Adrenal gland (tissue), 12 donors: ENCODE measurements around the gene MKI67. TPM values are rescaled to one million over a fixed set of nuclear protein-coding genes. Genes with fewer than 3 reads are reported as not detected.

Experiments
- DNase-seq, 7 donors: peaks; one replicate each; pipeline ENCODE4 v3.0.0-alpha.2; 2019 to 2020
- H3K27ac ChIP-seq, 5 donors: fragments of 200-600 bp; sonication (generic) in 4 of 5; 1 replicate in 3 of 5; 2 replicates in 2 of 5; pipeline versions ENCODE4 v1.5.1 to v1.8.0; 2016 to 2020; ENCODE audit warnings: mild to moderate bottlenecking in 1 of 5
- H3K27me3 ChIP-seq: fragments of 200-600 bp; 2 replicates; pipeline ENCODE4 v1.8.0; 2021
- H3K36me3 ChIP-seq, 2 donors: fragments of 200-600 bp; replicated peaks in 1 of 2; 1 replicate in 1 of 2; 2 replicates in 1 of 2; pipeline versions ENCODE4 v1.5.1 to v1.8.0; 2018 to 2022
- H3K4me1 ChIP-seq, 2 donors: fragments of 200-600 bp; replicated peaks in 1 of 2; 1 replicate in 1 of 2; 2 replicates in 1 of 2; pipeline versions ENCODE4 v1.5.1 to v1.8.0; 2018 to 2021
- H3K4me3 ChIP-seq, 4 donors: fragments of 200-600 bp; sonication (generic) in 3 of 4; one replicate each; pipeline ENCODE4 v1.5.1; 2016 to 2018
- H3K9me3 ChIP-seq, 3 donors: fragments of 200-600 bp; sonication (generic) in 1 of 3; replicated peaks in 1 of 3; 1 replicate in 2 of 3; 2 replicates in 1 of 3; pipeline versions ENCODE4 v1.5.1 to v1.8.0; 2016 to 2021
- POLR2A ChIP-seq, 2 donors: fragments of 450-650 bp; IDR thresholded peaks; one replicate each; pipeline ENCODE4 v1.6.1; 2017; ENCODE audit warnings: antibody characterized with exemption in 2 of 2, mild to moderate bottlenecking in 2 of 2, moderate library complexity in 1 of 2
- WGBS, 4 donors: extraction: QIAGEN DNeasy Blood & Tissue Kit in 2 of 4; methylation state at CpG; one replicate each; pipeline versions ENCODE4 v1.1.5 to v1.1.7; 2013 to 2017; 5-methylcytosine and 5-hydroxymethylcytosine counted together
- intact Hi-C, 2 donors: fragments of 100-400 bp; cut with DNase I; formaldehyde crosslinking; loops; one replicate each; pipeline versions ENCODE4 v1.14.1 to v1.15.0; 2022 to 2023
- polyA plus RNA-seq, 3 donors: library from polyadenylated mRNA; stranded (reverse); fragments of 200-250 nt in 2 of 3; fragments of 350-450 nt in 1 of 3; fragmentation: Illumina TruSeq in 1 of 3; extraction: RNeasy Lipid Tissue Mini Kit (QIAGEN cat#74804) in 1 of 3; gene quantifications; one replicate each; pipeline ENCODE4 v1.2.3, GENCODE V29; 2013 to 2014
- total RNA-seq, 9 donors: library from RNA; depleted of rRNA in 4 of 9; stranded (reverse); fragments of >200 nt in 4 of 9; fragments of 120-200 nt in 1 of 9; fragmentation: NEBNext Ultra II Directional in 1 of 9; extraction: Animal tissue kit (Norgen Biotek cat#: 25700) in 1 of 9; gene quantifications; one replicate each; pipeline versions ENCODE4 v1.1.0 to v1.2.4, GENCODE V29; 2013 to 2023
- TF ChIP-seq, protein P1 (sequence below), 6 experiments: fragments of 450-650 bp in 4 of 6; fragments of 200-600 bp in 2 of 6; sonication (generic) in 1 of 6; IDR thresholded peaks; 1 replicate in 5 of 6; 2 replicates in 1 of 6; pipeline versions ENCODE4 v1.5.1 to v1.8.0; 2016 to 2021; ENCODE audit warnings: antibody characterized with exemption in 6 of 6, mild to moderate bottlenecking in 2 of 6, moderate library complexity in 1 of 6
- donor health status: healthy with polysubstance abuse.
- donor health status: Bipolar disorder and iron deficiency.
- donor health status: DM: yes; HTN: yes; CAD: no.
- donor health status: DM: no; HTN: no; CAD: no.
- donor health status: DM: no; HTN: no; CAD: no.
- donor health status: DM: yes; HTN: yes; CAD: no.

The MKI67 gene
- total and polyA plus RNA-seq, 12 donors: 0.30 to 16.8 (median 3.0) TPM

DNA sequence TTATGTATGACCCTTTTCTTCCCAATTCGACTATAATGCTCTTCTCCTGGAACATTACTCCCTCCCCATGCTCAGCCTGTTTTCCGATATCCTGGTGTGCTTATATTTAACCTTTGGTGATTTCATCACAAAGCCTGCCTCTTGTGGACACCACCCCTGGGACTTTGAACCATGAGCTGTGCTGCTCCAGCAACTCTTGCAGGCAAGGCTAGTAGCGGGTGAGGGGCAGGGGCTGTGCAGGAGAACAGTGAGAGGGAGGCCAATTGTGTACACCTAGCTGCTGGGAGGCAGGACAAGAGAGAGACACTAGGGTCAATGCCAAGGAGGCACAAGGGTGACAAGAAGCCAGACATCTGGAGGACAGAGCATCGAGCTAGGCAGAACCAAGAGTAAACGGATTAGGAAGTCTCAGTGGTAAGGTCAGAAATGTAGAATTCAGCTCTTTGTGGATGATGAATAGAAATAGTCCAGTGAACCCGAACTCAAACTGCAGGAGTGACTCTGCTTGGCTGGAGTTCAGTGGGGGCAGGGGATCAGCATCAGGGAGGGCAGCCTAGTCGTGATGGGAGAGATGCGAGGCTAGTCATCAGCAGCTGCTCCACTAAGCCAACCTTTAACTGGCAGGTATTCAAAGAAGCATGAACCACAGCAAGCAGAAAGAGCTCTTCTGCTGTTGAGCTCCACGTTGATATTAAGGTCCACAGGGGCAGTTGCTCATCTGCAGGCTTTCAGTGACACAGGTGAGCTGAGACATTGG is 31.0 kb upstream of the MKI67 start:
- intact Hi-C loops: loop anchor here in 1 of 2 donors (10.0 kb wide), 1 partner anchor 282 kb away; no protein-coding TSS in a partner anchor
- Histone ChIP-seq H3K27me3 (peaks cover 14% of the 10 kb centered on the region), H3K4me1 (no peaks in the 10 kb centered on the region), H3K9me3 (no peaks in the 10 kb centered on the region), H3K36me3 (no peaks in the 10 kb centered on the region), H3K4me3 (no peak overlapping the region), H3K27ac (no peak overlapping the region)
- WGBS, 4 donors: 59 to 69% (median 66%) methylated on average over 9 of the region's 9 CpGs
- TF ChIP-seq, protein P1, sequence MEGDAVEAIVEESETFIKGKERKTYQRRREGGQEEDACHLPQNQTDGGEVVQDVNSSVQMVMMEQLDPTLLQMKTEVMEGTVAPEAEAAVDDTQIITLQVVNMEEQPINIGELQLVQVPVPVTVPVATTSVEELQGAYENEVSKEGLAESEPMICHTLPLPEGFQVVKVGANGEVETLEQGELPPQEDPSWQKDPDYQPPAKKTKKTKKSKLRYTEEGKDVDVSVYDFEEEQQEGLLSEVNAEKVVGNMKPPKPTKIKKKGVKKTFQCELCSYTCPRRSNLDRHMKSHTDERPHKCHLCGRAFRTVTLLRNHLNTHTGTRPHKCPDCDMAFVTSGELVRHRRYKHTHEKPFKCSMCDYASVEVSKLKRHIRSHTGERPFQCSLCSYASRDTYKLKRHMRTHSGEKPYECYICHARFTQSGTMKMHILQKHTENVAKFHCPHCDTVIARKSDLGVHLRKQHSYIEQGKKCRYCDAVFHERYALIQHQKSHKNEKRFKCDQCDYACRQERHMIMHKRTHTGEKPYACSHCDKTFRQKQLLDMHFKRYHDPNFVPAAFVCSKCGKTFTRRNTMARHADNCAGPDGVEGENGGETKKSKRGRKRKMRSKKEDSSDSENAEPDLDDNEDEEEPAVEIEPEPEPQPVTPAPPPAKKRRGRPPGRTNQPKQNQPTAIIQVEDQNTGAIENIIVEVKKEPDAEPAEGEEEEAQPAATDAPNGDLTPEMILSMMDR (IDR thresholded peaks at IDR 0.05): no peak
- no peak for TF ChIP-seq POLR2A (IDR thresholded peaks at IDR 0.05)
- no peak for DNase-seq

DNA sequence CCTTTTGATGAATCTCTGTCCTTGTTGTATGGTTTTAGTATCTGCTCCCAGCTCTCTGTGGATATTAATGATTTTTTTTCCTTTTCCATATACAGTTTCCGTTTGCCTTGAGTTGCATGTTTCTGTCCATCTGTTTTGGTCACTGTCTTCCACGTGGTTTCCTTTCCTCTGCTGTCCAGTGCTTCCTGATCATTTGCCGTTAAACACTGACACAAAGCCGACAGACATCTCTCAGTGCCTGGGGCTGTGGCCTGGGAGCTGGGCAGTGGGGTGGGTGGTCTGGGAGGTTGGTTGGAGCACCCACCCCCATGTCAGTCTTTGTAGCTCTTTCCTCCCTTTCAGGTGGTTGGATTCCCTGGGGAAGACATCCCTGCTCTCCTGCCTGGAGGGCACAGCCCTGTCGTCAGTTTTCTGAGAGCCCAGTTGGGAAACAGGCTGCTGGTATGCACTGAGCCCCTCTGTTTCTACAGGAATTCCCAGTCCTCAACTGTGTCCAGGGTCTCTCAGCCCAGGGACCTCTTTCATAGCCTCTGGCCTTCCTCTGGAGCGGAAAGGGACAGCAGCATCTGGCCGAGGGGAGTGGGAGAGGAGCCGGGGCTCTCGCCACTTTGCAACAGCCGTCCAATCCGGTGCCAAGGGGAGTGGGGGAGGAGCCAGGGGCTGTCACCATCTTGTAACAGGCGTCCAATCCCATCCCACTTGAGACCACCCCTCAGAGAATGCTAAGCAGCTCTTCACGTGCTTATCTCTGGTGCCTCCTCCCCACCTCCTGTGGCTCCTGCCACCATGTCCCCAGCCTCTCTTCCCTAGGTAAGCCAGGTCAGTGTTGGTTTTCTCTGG is 26.7 kb upstream of the MKI67 start:
- peaks cover 25% of the 10 kb centered on the region for H3K27me3 ChIP-seq

DNA sequence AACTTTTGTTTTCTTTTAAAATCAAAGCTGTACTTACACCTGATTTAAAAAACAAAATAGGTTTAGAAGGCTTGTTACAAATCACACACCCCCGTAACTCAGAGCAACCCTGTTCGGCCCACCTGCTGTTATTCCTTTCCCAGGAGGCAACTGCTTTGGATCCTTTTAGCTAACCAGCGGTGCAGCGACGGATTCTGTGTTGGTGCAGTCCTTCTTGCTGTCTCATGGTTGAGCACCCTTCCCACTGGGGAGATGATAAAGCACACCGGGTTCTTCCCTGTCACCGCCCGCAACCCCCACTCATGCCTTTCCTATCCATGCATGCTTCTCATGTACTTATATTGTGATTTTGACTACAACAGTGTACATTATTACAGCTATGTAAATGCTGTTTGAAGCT is 24.8 kb upstream of the MKI67 start:
- 85 to 93% (median 91%) methylated on average over 8 of the region's 8 CpGs for WGBS, 4 donors
- intact Hi-C loops: loop anchor here in 1 of 2 donors (5.0 to 10.0 kb wide), 3 partner anchors 74 to 434 kb away; no protein-coding TSS in a partner anchor

More for the DNA sequence above, 26.7 kb upstream of the MKI67 start:
- peaks cover 0 to 4% of the 10 kb centered on the region in 2 donors for H3K4me1 ChIP-seq
- 51 to 61% (median 57%) methylated on average over 10 to 13 of the region's 13 CpGs for WGBS, 4 donors
- DNase-seq: no peak
- no peaks in the 10 kb centered on the region for H3K9me3 ChIP-seq
- intact Hi-C loops: loop anchor here in 1 of 2 donors (5.0 to 10.0 kb wide), 3 partner anchors 76 to 436 kb away; no protein-coding TSS in a partner anchor
- H3K36me3 ChIP-seq: no peaks in the 10 kb centered on the region
- no peak overlapping the region for H3K4me3 ChIP-seq
- H3K27ac ChIP-seq: no peak overlapping the region
- TF ChIP-seq POLR2A (IDR thresholded peaks at IDR 0.05): no peak
- TF ChIP-seq, protein P1 (IDR thresholded peaks at IDR 0.05): no peak

More for the DNA sequence above, 24.8 kb upstream of the MKI67 start:
- H3K4me3 ChIP-seq: no peak overlapping the region
- peaks cover 25% of the 10 kb centered on the region for H3K27me3 ChIP-seq
- H3K27ac ChIP-seq: no peak overlapping the region
- no peak for DNase-seq
- TF ChIP-seq, protein P1 (IDR thresholded peaks at IDR 0.05): no peak
- no peak for TF ChIP-seq POLR2A (IDR thresholded peaks at IDR 0.05)
- no peaks in the 10 kb centered on the region for H3K36me3 ChIP-seq
- no peaks in the 10 kb centered on the region for H3K9me3 ChIP-seq
- peaks cover 0 to 4% of the 10 kb centered on the region in 2 donors for H3K4me1 ChIP-seq
